HepG2 (cell line): ENCODE measurements around the gene IRGM. TPM values are rescaled to one million over a fixed set of nuclear protein-coding genes. Genes with fewer than 3 reads are reported as not detected.

ENCODE experiments used
- BRD4 ChIP-seq: sonication (generic); formaldehyde crosslinking; IDR thresholded peaks from 2 replicates; pipeline ENCODE4 v1.4.0; 2020; ENCODE audit warnings: missing genetic modification reagents
- CCDC6 ChIP-seq: sonication (generic); formaldehyde crosslinking; IDR thresholded peaks from 2 replicates; pipeline ENCODE4 v1.8.1; 2022; ENCODE audit warnings: mild to moderate bottlenecking, missing genetic modification reagents, moderate library complexity
- CEBPB ChIP-seq: IDR thresholded peaks from 2 replicates; pipeline ENCODE4 v1.6.1; 2011; ENCODE audit warnings: low read depth, low read length, improper control_type of control experiment, borderline replicate concordance
- HDAC2 ChIP-seq: sonication (generic); formaldehyde crosslinking; IDR thresholded peaks from 2 replicates; pipeline ENCODE4 v1.4.0; 2020; ENCODE audit warnings: missing genetic modification reagents
- HOXA7 ChIP-seq: sonication (generic); formaldehyde crosslinking; IDR thresholded peaks from 2 replicates; pipeline ENCODE4 v1.8.1; 2022; ENCODE audit warnings: mild to moderate bottlenecking, missing genetic modification reagents, moderate library complexity
- MAFK ChIP-seq, 2 experiments: IDR thresholded peaks in 1 of 2; conservative IDR thresholded peaks in 1 of 2; 2 replicates each; pipeline ENCODE4 v1.6.1; 2011; ENCODE audit warnings: improper control_type of control experiment in 2 of 2, low read length in 2 of 2
- NR2F1 ChIP-seq, 2 experiments: fragments of 450-650 bp in 1 of 2; formaldehyde crosslinking in 1 of 2; IDR thresholded peaks; 2 replicates each; pipeline versions ENCODE4 v1.5.0 to v1.6.1; 2016 to 2020; ENCODE audit warnings: mild to moderate bottlenecking in 1 of 2, missing compliant biosample characterization in 1 of 2, missing genetic modification reagents in 1 of 2, moderate library complexity in 1 of 2
- POLR2A ChIP-seq, 2 experiments: IDR thresholded peaks; 2 replicates each; pipeline ENCODE4 v1.6.1; 2011; ENCODE audit warnings: low read depth in 2 of 2, low read length in 2 of 2, mild to moderate bottlenecking in 1 of 2, moderate library complexity in 1 of 2; ENCODE audit not compliant: insufficient read depth in 1 of 2
- SIX4 ChIP-seq: sonication (generic); formaldehyde crosslinking; IDR thresholded peaks from 2 replicates; pipeline ENCODE4 v1.4.0; 2020; ENCODE audit warnings: missing genetic modification reagents
- SMAD3 ChIP-seq: sonication (generic); formaldehyde crosslinking; IDR thresholded peaks from 2 replicates; pipeline ENCODE4 v1.4.0; 2020; ENCODE audit warnings: missing genetic modification reagents
- SRSF1 ChIP-seq: fragments of 200-400 bp; formaldehyde crosslinking; optimal IDR thresholded peaks from 2 replicates; pipeline ENCODE3; 2017; ENCODE audit warnings: mild to moderate bottlenecking, low read depth, low read length, moderate library complexity
- U2AF1 ChIP-seq: fragments of 200-400 bp; formaldehyde crosslinking; optimal IDR thresholded peaks from 2 replicates; pipeline ENCODE3; 2017; ENCODE audit warnings: mild to moderate bottlenecking, low read depth, low read length
- ZFP37 ChIP-seq: sonication (generic); formaldehyde crosslinking; IDR thresholded peaks from 2 replicates; pipeline ENCODE4 v1.4.0; 2020; ENCODE audit warnings: missing genetic modification reagents, borderline replicate concordance
- ZKSCAN1 ChIP-seq: fragments of 150-350 bp; IDR thresholded peaks from 2 replicates; pipeline ENCODE4 v1.6.1; 2014; ENCODE audit warnings: low read length
- ZNF124 ChIP-seq: sonication (generic); formaldehyde crosslinking; IDR thresholded peaks from 2 replicates; pipeline ENCODE4 v1.4.0; 2020; ENCODE audit warnings: missing genetic modification reagents
- ZNF20 ChIP-seq: sonication (generic); formaldehyde crosslinking; IDR thresholded peaks from 2 replicates; pipeline ENCODE4 v1.4.0; 2020; ENCODE audit warnings: mild to moderate bottlenecking, moderate library complexity, missing genetic modification reagents
- ZNF263 ChIP-seq: sonication (generic); formaldehyde crosslinking; IDR thresholded peaks from 2 replicates; pipeline ENCODE4 v1.4.0; 2020; ENCODE audit warnings: missing genetic modification reagents
- ZNF607 ChIP-seq: sonication (generic); formaldehyde crosslinking; IDR thresholded peaks from 2 replicates; pipeline ENCODE4 v1.5.1; 2020; ENCODE audit warnings: missing genetic modification reagents, mild to moderate bottlenecking, borderline replicate concordance
- ZNF672 ChIP-seq: sonication (generic); formaldehyde crosslinking; IDR thresholded peaks from 2 replicates; pipeline ENCODE4 v1.8.1; 2022; ENCODE audit warnings: missing genetic modification reagents
- polyA plus RNA-seq, 8 experiments: library from polyadenylated mRNA; depleted of rRNA in 3 of 8; stranded (reverse) in 7 of 8; unstranded in 1 of 8; fragments of >200 nt; fragmentation: Illumina TruSeq in 4 of 8; extraction: Trizol in 4 of 8; gene quantifications; 2 replicates each; pipeline versions ENCODE4 v1.2.1 to v1.2.3, GENCODE V29; 2011 to 2016; ENCODE audit warnings: low read depth in 4 of 8, missing spikeins in 1 of 8, mixed read lengths in 1 of 8; ENCODE audit not compliant: insufficient read depth in 1 of 8
- total RNA-seq, 5 experiments: library from RNA; depleted of rRNA; stranded (reverse); fragments of >200 nt; fragmentation: Illumina TruSeq; extraction: Trizol; gene quantifications; 2 replicates each; pipeline ENCODE4 v1.2.3, GENCODE V29; 2016; ENCODE audit warnings: low read depth in 1 of 5
- TF ChIP-seq, protein P1 (sequence below): sonication (generic); formaldehyde crosslinking; IDR thresholded peaks from 2 replicates; pipeline ENCODE4 v1.9.0; 2022; ENCODE audit warnings: low read depth, missing genetic modification reagents
- TF ChIP-seq, protein P2 (sequence below): IDR thresholded peaks from 2 replicates; pipeline ENCODE4 v1.6.1; 2016; ENCODE audit warnings: missing compliant biosample characterization, missing genetic modification reagents, borderline replicate concordance
- TF ChIP-seq, protein P3 (sequence below): sonication (generic); formaldehyde crosslinking; IDR thresholded peaks from 2 replicates; pipeline ENCODE4 v1.5.0; 2020; ENCODE audit warnings: mild to moderate bottlenecking, missing genetic modification reagents, moderate library complexity
- TF ChIP-seq, protein P4 (sequence below): sonication (generic); formaldehyde crosslinking; IDR thresholded peaks from 2 replicates; pipeline ENCODE4 v1.8.0; 2022; ENCODE audit warnings: mild to moderate bottlenecking, missing genetic modification reagents, moderate library complexity
- TF ChIP-seq, protein P5 (sequence below): sonication (generic); formaldehyde crosslinking; IDR thresholded peaks from 2 replicates; pipeline ENCODE4 v1.8.0; 2022; ENCODE audit warnings: mild to moderate bottlenecking, missing genetic modification reagents; ENCODE audit not compliant: insufficient replicate concordance

The IRGM gene
- total and polyA plus RNA-seq, 2 of the 13 experiments (the other 11 are each of a cell fraction or from before 2014, with no cell fraction given) = not detected

DNA sequence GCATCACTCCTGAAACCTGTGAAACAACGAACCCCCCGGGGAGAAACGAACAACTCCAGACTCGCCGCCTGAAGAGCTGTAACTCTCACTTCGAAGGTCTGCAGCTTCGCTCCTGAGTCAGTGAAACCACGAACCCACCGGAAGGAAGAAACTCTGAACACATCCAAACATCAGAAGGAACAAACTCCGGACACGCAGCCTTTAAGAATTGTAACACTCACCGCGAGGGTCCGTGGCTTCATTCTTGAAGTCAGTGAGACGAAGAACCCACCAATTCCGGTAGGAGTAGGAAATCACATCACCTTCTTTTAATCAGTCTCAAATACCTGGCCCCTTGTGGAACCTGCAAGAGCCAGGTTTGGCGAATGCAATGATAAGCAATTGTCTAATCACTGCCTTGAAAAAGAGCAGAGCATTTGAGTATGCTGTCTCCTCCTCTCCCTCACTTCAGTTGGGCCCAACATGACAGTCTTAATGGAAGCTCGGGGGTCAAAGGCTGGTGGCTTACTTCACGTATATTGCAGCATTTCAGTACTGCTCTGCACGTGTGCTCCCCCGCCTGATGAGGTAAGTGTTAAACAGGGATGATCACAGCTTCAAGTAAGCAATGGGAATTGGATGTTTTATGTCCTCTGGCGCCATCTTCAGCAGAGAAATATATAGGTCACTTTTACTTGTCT is 473 bp downstream of the IRGM start (continued):
- TF ChIP-seq, protein P1, sequence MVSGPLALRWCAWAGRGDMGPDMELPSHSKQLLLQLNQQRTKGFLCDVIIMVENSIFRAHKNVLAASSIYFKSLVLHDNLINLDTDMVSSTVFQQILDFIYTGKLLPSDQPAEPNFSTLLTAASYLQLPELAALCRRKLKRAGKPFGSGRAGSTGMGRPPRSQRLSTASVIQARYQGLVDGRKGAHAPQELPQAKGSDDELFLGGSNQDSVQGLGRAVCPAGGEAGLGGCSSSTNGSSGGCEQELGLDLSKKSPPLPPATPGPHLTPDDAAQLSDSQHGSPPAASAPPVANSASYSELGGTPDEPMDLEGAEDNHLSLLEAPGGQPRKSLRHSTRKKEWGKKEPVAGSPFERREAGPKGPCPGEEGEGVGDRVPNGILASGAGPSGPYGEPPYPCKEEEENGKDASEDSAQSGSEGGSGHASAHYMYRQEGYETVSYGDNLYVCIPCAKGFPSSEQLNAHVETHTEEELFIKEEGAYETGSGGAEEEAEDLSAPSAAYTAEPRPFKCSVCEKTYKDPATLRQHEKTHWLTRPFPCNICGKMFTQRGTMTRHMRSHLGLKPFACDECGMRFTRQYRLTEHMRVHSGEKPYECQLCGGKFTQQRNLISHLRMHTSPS (CRISPR knock-in tag) = no peak
- TF ChIP-seq, protein P2, sequence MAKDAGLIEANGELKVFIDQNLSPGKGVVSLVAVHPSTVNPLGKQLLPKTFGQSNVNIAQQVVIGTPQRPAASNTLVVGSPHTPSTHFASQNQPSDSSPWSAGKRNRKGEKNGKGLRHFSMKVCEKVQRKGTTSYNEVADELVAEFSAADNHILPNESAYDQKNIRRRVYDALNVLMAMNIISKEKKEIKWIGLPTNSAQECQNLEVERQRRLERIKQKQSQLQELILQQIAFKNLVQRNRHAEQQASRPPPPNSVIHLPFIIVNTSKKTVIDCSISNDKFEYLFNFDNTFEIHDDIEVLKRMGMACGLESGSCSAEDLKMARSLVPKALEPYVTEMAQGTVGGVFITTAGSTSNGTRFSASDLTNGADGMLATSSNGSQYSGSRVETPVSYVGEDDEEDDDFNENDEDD (CRISPR knock-in tag) = peak; percentile 78; the same call in 1 of the 2 replicates
- TF ChIP-seq SIX4 (CRISPR knock-in tag) (no peak), CCDC6 (CRISPR knock-in tag) (0 out of 2 replicates have a peak, but pooled peaks have one; percentile 33), MAFK (conservative IDR thresholded peaks at IDR 0.05 in 1 of 2, IDR thresholded peaks at IDR 0.05 in 1 of 2; ENCODE audit: low read length in 2 of 2) (no peak), HDAC2 (CRISPR knock-in tag) (no peak), ZNF124 (CRISPR knock-in tag) (no peak), ZNF672 (no peak), SMAD3 (CRISPR knock-in tag) (no peak), ZNF20 (CRISPR knock-in tag) (no peak), ZFP37 (CRISPR knock-in tag) (no peak), BRD4 (CRISPR knock-in tag) (no peak), ZKSCAN1 (no peak), POLR2A (IDR thresholded peaks at IDR 0.05; ENCODE audit: insufficient read depth in 1 of 2, low read depth in 2 of 2, low read length in 2 of 2) (no peak), U2AF1 (no peak), HOXA7 (CRISPR knock-in tag) (no peak), CEBPB (no peak), ZNF607 (CRISPR knock-in tag) (no peak), SRSF1 (no peak), ZNF263 (peak; percentile 57; the same call in 1 of the 2 replicates), NR2F1 (CRISPR knock-in tag; IDR thresholded peaks at IDR 0.05) (no peak)
- TF ChIP-seq, protein P3, sequence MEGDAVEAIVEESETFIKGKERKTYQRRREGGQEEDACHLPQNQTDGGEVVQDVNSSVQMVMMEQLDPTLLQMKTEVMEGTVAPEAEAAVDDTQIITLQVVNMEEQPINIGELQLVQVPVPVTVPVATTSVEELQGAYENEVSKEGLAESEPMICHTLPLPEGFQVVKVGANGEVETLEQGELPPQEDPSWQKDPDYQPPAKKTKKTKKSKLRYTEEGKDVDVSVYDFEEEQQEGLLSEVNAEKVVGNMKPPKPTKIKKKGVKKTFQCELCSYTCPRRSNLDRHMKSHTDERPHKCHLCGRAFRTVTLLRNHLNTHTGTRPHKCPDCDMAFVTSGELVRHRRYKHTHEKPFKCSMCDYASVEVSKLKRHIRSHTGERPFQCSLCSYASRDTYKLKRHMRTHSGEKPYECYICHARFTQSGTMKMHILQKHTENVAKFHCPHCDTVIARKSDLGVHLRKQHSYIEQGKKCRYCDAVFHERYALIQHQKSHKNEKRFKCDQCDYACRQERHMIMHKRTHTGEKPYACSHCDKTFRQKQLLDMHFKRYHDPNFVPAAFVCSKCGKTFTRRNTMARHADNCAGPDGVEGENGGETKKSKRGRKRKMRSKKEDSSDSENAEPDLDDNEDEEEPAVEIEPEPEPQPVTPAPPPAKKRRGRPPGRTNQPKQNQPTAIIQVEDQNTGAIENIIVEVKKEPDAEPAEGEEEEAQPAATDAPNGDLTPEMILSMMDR (CRISPR knock-in tag) = peak; percentile 90
- TF ChIP-seq, protein P4, sequence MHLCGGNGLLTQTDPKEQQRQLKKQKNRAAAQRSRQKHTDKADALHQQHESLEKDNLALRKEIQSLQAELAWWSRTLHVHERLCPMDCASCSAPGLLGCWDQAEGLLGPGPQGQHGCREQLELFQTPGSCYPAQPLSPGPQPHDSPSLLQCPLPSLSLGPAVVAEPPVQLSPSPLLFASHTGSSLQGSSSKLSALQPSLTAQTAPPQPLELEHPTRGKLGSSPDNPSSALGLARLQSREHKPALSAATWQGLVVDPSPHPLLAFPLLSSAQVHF (CRISPR knock-in tag) = no peak
- TF ChIP-seq, protein P5, sequence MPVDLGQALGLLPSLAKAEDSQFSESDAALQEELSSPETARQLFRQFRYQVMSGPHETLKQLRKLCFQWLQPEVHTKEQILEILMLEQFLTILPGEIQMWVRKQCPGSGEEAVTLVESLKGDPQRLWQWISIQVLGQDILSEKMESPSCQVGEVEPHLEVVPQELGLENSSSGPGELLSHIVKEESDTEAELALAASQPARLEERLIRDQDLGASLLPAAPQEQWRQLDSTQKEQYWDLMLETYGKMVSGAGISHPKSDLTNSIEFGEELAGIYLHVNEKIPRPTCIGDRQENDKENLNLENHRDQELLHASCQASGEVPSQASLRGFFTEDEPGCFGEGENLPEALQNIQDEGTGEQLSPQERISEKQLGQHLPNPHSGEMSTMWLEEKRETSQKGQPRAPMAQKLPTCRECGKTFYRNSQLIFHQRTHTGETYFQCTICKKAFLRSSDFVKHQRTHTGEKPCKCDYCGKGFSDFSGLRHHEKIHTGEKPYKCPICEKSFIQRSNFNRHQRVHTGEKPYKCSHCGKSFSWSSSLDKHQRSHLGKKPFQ (CRISPR knock-in tag) = no peak
